Measurements from ENCODE around the gene YARS2. TPM values are rescaled to one million over a fixed set of nuclear protein-coding genes. Genes with fewer than 3 reads are reported as not detected.

Gene YARS2
- total RNA-seq, 1 donor from 2014 or later: 13.9 TPM

Other genes starting within 250 kb of the YARS2 start
- 65.8 TPM for gene DNM1L, start 76.6 kb downstream of the YARS2 start, total RNA-seq
- gene PKP2, start 140.9 kb upstream of the YARS2 start, total RNA-seq: 1.00 TPM